Epidermal melanocyte (primary cell): ENCODE data around the gene OPN1SW.
A peak's percentile ranks its signal among the peaks of the same experiment; 100 is the strongest.

Experiments used
- DNase-seq: peaks from one replicate; pipeline ENCODE4 v3.0.0; 2011; ENCODE audit warnings: low spot score; ENCODE audit not compliant: insufficient read length

The OPN1SW gene

GRCh38 chr7:128759242-128759641 lies 16.4 kb downstream of the OPN1SW start:
- no peak for DNase-seq

DNA sequence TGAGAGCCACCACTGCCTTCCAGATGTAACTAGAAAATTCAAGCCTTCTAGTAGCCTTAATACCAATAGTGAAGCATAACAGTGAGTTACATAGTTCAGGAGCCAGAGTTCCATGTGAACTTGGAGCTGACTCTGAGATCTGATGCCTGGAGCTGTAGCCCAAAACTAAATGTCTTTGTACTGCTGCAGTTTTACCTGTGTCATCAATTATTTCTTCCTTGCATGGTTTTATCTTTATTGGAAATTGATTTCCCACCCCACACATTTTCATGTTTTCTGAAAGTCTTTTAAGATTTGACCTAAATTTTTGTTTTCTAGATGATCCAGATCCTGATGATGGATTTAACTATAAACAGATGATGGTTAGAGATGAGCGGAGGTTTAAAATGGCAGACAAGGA lies 17.0 kb downstream of the OPN1SW start:
- no peak for DNase-seq

DNA sequence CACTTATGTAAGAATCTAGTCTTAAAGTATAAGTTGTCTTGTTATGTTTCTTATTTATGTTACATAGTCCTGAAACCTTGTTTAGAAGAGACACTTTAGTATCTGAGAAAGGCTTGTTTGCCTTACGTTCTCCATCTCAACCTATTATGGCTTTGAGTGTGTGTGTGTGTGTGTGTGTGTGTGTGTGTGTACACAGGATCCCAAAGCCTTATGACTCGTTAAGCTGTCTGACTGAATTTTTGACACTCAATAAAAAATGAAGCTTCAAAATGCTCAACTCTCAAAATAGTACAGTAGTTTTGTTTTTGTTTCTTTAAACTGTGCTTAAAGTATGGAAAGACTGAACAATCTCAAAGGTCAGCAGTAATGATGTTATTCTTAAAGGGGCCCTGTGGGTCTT lies 18.4 kb downstream of the OPN1SW start:
- no peak for DNase-seq

GRCh38 chr7:128755819-128756476 lies 19.6 kb downstream of the OPN1SW start:
- DNase-seq: peak; percentile 61

- no peak for DNase-seq
Observed at GRCh38 chr7:128755075-128755818, 20.3 kb downstream of the OPN1SW start.

DNA sequence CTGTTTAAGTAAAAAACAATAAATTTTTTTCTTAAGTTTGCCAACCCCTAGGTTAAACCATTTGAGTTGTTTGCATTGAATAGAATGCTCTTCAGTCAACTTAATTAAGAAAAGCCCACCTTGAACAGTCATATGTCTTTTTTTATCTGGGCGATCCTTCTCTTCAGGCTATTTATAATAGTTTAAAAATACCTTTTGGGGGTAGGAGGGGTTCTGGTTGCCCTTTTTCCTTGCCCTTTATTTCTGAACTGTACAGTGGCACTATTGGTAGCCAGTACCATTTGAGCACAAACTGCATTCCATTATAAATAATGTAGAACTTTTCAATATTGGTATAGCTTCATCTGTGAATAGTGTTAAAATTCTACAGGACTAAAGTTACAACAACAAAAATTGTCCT lies 23.3 kb downstream of the OPN1SW start:
- no peak for DNase-seq

DNA sequence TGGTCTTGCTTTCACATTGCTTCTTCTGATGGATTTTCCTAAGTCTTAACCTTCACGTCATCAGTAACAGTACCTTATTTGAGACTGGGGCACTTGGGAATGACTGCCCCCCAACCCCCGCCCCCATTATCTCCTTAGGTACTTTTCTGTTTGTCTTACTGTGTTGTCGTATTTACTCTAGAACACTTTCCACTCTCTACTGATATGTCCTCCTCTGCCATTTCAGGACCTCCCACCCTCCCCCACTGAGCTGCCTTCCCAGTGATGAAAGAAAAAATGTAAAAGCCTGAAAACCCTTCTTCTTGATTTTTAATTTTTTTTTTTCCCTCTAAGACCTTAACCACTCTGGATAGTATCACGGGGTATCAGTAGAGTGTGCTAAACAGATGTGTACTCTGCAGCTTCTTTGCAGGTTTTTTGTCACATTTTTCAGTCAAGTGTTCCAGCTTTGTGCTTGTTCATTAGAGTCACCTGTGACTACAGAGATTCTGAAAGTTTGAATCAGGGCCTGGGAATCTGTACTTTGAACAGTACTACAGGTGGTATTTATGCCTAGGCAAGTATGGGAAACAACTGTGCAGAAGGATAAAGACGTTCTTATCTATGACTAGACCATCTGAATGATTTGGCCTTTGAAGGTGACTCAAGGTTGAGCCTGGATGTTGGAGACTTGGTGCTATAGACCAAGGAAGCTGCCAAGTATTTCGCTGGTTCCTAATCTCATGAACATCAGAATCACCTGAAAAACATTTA lies 28.1 kb downstream of the OPN1SW start:
- DNase-seq: no peak

- DNase-seq: no peak
Observed at GRCh38 chr7:128745706-128746105, 29.9 kb downstream of the OPN1SW start.

- no peak for DNase-seq
Observed at GRCh38 chr7:128744366-128744905, 31.2 kb downstream of the OPN1SW start.

DNA sequence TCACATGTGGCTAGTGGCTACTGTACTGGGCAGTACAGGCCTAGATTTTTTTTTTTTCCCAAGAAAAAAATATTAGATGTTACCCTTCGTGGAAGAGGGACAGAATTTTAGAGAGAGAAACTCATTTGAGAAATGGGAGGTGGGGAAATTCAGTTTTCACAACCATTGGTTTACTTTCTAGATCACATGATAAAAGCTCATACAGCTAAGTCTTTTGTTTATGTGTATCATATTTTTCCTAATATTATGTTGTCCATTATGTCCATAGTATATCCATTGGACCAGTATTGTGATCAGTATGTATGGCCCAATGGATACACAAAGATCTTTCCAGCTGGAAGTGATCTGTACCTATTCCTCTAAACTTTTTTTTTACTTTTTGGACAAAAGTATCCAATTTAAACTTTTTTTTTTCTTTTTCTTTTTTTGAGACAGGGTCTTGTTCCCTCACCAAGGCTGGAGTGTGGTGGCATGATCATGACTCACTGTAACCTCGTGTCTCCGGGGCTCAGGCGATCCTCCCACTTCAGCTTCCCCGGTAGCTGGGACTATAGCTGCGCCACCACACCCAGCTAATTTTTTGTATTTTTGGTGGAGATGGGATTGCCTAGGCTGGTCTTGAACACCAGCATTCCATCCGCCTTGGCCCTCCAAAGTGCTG lies 32.4 kb downstream of the OPN1SW start:
- DNase-seq: no peak

GRCh38 chr7:128742206-128742605 lies 33.4 kb downstream of the OPN1SW start:
- peak; percentile 33 for DNase-seq

- DNase-seq: no peak
Observed at GRCh38 chr7:128741491-128741890, 34.1 kb downstream of the OPN1SW start.

DNA sequence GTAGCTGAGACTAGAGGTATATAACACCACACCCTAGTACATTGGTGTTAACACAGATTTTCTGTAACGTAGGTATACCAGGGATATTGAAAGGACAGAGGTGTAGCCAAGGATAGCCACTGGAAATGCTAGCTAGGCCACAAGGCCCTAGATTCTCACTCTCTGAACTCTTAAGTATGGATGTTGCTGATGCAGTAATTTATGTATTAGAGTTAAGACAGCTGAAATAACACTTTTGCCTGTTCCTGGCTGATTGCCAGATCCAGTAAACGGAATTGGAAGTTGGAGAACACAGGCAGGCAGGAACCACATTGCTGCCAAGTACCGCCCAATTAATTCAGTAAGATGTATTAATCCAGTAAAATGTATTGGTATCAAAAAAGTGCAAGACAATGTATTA lies 34.6 kb downstream of the OPN1SW start:
- DNase-seq: no peak

- DNase-seq: no peak
Observed at GRCh38 chr7:128739990-128740682, 35.5 kb downstream of the OPN1SW start.

DNA sequence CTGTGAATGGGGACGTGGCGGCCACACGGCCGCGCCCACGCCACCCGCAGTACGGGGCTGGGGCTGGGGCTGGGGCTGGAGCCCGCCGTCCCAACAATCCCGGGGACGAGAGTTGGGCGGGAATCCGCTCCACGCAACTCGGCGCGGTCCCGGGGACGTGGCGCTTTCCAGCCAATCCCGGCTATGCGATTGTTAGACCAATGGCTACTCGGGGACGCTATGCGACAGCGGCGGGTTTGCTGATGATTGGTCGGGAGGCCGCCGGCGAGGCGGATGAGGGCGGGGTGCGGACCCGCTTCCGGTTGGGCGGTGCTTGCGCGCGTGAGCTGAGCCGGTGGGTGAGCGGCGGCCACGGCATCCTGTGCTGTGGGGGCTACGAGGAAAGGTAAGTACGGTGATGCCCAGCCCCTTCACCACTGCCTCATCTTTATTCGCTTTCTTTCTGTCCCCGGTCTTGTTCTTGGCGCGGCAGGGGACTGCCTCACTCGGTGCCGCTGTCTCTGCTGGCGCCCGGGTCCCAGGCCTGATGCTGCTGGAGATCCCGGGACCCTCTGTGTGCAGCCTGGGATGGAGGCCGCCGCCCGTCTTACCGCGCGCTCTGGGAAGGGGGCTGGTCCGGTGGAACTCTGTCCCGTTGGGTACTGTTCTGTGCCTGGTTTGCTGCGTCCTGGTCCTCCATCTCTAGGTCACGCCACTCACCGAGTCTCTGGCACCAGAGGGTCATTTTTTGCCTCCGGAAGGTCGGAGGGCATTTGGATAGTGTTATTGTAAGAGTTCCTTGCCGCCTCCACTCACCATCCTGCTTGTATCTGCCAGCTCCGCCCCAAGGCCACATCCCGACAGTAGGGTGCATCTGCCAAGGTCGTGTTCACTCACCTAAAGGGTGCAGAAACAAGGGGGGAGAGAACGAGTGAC lies 36.3 kb downstream of the OPN1SW start, which contains the start of gene CALU:
CALU (plus strand) TSS at position 312 of the 915 bp plus-strand sequence. CDS start 9,225 bp downstream, outside the sequence.
- DNase-seq: peak; percentile 97

GRCh38 chr7:128738570-128739047 lies 37.0 kb downstream of the OPN1SW start:
- DNase-seq: no peak

DNA sequence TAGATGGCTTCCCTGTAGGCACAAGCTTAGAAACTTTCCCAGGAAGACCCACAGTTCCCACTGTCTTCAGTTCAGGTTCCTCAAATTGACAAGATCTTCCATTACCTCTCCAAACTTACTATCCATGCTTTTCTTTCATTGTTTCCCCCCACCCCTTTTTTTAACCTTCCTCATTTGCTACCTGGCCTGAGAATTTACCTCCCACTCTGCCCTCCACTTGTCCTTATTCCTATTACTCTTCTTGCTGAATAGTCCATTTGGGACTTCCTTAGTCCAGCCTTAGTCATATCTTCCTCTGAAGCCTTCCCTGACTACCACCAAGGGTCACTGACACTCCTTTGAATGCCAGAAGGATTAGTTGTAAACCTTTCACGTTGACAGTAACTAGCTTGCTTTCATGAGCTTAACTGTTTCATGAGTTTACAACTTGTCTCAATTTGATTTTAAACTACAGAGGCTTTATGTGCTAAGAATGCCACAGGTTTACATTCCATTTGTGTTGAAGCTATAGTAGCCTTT lies 37.7 kb downstream of the OPN1SW start:
- DNase-seq: no peak

DNA sequence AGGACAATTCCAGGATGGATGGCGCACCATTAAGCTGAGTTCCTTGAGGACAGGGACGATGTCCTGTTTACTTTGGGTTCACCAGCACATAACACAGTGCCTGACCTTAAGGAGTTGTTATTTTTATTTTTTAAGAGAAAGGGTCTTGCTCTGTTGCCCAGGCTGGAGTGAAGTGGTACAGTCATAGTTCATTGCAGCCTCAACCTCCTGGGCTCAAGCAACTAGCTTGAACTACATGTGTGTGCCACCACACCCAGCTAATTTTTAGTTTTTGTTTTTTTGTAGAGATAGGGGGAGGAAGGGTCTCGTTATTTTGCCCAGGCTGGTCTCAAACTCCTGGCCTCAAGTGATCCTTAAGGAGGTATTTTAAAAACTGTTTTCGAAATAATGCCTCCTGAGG lies 38.2 kb downstream of the OPN1SW start:
- no peak for DNase-seq

GRCh38 chr7:128735436-128735835 lies 40.2 kb downstream of the OPN1SW start:
- no peak for DNase-seq
